Panc1 (cell line): ENCODE results near the gene CHRDL2. TPM values are rescaled to one million over a fixed set of nuclear protein-coding genes. Genes with fewer than 3 reads are reported as not detected.

Experiments
- ATAC-seq: fragments of 200-7000 bp; cut with Tn5 transposase; 2 replicates; pipeline ENCODE4 v1.9.1; 2020; ENCODE audit warnings: mild to moderate bottlenecking, moderate library complexity
- BruUV-seq: library from RNA; stranded (reverse); fragments of 400-500 nt; replicated peaks from 2 replicates; lab custom pipeline; 2021; lab: Mats Ljungman, UMichigan
- CTCF ChIA-PET: fragments of 300-600 bp; sonication (Branson Sonifier 250); formaldehyde crosslinking; loops from one replicate; lab custom pipeline; 2022; ENCODE audit warnings: antibody characterized with exemption; lab: Charles Lee
- POLR2A ChIA-PET: fragments of 300-600 bp; sonication (Branson Sonifier 250); formaldehyde crosslinking; loops from one replicate; lab custom pipeline; 2022; ENCODE audit warnings: antibody characterized with exemption; lab: Charles Lee
- DNase-seq: peaks from one replicate; pipeline ENCODE4 v3.0.0-alpha.2; 2010; ENCODE audit warnings: low read depth, low spot score
- H3K27ac ChIP-seq: 2 replicates; pipeline ENCODE4 v1.5.1; 2011; ENCODE audit warnings: mild to moderate bottlenecking, low read length, inconsistent platforms
- H3K27me3 ChIP-seq: fragments of 200-500 bp; sonication (Bioruptor generic); 2 replicates; pipeline ENCODE4 v1.6.0; 2014; ENCODE audit warnings: low read length, inconsistent platforms; ENCODE audit not compliant: control insufficient read depth, insufficient read depth
- H3K36me3 ChIP-seq: fragments of 200-500 bp; sonication (Bioruptor generic); 2 replicates; pipeline ENCODE4 v1.5.1; 2014; ENCODE audit warnings: inconsistent platforms, mild to moderate bottlenecking, low read length, moderate library complexity; ENCODE audit not compliant: control insufficient read depth, insufficient read depth
- H3K4me1 ChIP-seq: 2 replicates; pipeline ENCODE4 v1.5.1; 2011; ENCODE audit warnings: inconsistent platforms, mild to moderate bottlenecking, low read length, moderate library complexity; ENCODE audit not compliant: control insufficient read depth, insufficient read depth
- H3K4me3 ChIP-seq, 2 experiments: 2 replicates each; pipeline ENCODE4 v1.5.1; 2011 to 2012; ENCODE audit warnings: low read depth in 2 of 2, low read length in 2 of 2, mild to moderate bottlenecking in 2 of 2, inconsistent platforms in 1 of 2, moderate library complexity in 1 of 2
- H3K9me3 ChIP-seq: fragments of 200-500 bp; sonication (Bioruptor generic); 2 replicates; pipeline ENCODE4 v1.5.1; 2014; ENCODE audit warnings: low read depth, mild to moderate bottlenecking, inconsistent platforms, low read length, moderate library complexity; ENCODE audit not compliant: control insufficient read depth, insufficient read depth
- CTCF ChIP-seq: fragments of 450-650 bp; IDR thresholded peaks from 2 replicates; pipeline ENCODE4 v1.5.1; 2017; ENCODE audit warnings: mild to moderate bottlenecking
- POLR2AphosphoS5 ChIP-seq: IDR thresholded peaks from 2 replicates; pipeline ENCODE4 v1.6.1; 2012; ENCODE audit warnings: mild to moderate bottlenecking, low read depth, low read length, moderate library complexity
- REST ChIP-seq, 2 experiments: IDR thresholded peaks; 2 replicates each; pipeline ENCODE4 v1.6.1; 2011 to 2012; ENCODE audit warnings: low read depth in 2 of 2, control low read depth in 1 of 2, low read length in 1 of 2, mild to moderate bottlenecking in 1 of 2, moderate library complexity in 1 of 2; ENCODE audit not compliant: insufficient read depth in 1 of 2
- SIN3A ChIP-seq: IDR thresholded peaks from 2 replicates; pipeline ENCODE4 v1.6.1; 2012; ENCODE audit warnings: low read depth, mild to moderate bottlenecking, low read length, moderate library complexity, borderline replicate concordance; ENCODE audit not compliant: insufficient read depth
- TCF7L2 ChIP-seq: IDR thresholded peaks from 2 replicates; pipeline ENCODE4 v1.6.1; 2011; ENCODE audit warnings: mild to moderate bottlenecking, low read depth, low read length, inconsistent platforms
- in situ Hi-C: cut with HindIII; loops from 2 replicates; pipeline ENCODE4 v1.10.0; 2016; ENCODE audit warnings: low sequenced_read_pairs, low pct_unique_long_range_greater_than_20kb
- intact Hi-C: fragments of 100-400 bp; cut with micrococcal nuclease; formaldehyde crosslinking; loops from one replicate; pipeline ENCODE4 v1.10.0; 2022; ENCODE audit not compliant: unreplicated experiment
- total RNA-seq: library from RNA; stranded (reverse); gene quantifications from one replicate; pipeline ENCODE4 v1.2.1, GENCODE V29; 2021; ENCODE audit not compliant: unreplicated experiment

CHRDL2 gene
- total RNA-seq, 1 experiment from 2014 or later: 0.15 TPM

GRCh38 chr11:74683941-74684481, 47.2 kb downstream of the CHRDL2 start:
- ChIA-PET CTCF (interaction anchor here (0.6 kb wide), 2 partner anchors 58 to 91 kb away, joined by 3 to 4 read pairs; no protein-coding TSS in a partner anchor), POLR2A (interaction anchor here (0.6 kb wide), 1 partner anchor 203 kb away, joined by 3 read pairs; no protein-coding TSS in a partner anchor)
- peak overlapping the region in 1 of 2 experiments; percentile 40; a peak in 2 of 4 replicates for H3K4me3 ChIP-seq
- ATAC-seq (no peak), DNase-seq (no peak)
- H3K4me1 ChIP-seq: no peaks in the 10 kb centered on the region
- no peak for TF ChIP-seq REST (IDR thresholded peaks at IDR 0.05; ENCODE audit: insufficient read depth in 1 of 2, low read depth in 2 of 2, low read length in 1 of 2)
- no TSS peak for BruUV-seq
- H3K36me3 ChIP-seq: no peaks in the 10 kb centered on the region
- no peaks in the 10 kb centered on the region for H3K9me3 ChIP-seq
- H3K27me3 ChIP-seq: no peaks in the 10 kb centered on the region; the same call in 1 of the 2 replicates
- H3K27ac ChIP-seq: no peak overlapping the region
- in situ Hi-C loops: no loop called here
- intact Hi-C loops: no loop called here

GRCh38 chr11:74683279-74683871, 47.9 kb downstream of the CHRDL2 start:
- H3K27me3 ChIP-seq: no peaks in the 10 kb centered on the region; the same call in 1 of the 2 replicates
- peak; percentile 60 for ATAC-seq
- CTCF ChIA-PET: interaction anchor here (0.6 kb wide), 1 partner anchor 57 kb away, joined by 4 read pairs; no protein-coding TSS in a partner anchor
- intact Hi-C loops (no loop called here), in situ Hi-C loops (no loop called here)
- no peaks in the 10 kb centered on the region for H3K9me3 ChIP-seq
- TF ChIP-seq REST (IDR thresholded peaks at IDR 0.05; ENCODE audit: insufficient read depth in 1 of 2, low read depth in 2 of 2, low read length in 1 of 2) (no peak), POLR2AphosphoS5 (no peak), TCF7L2 (no peak), CTCF (no peak; the same call in 1 of the 2 replicates), SIN3A (no peak)
- POLR2A ChIA-PET: interaction anchor here (0.6 kb wide), 1 partner anchor 204 kb away, joined by 3 read pairs; no protein-coding TSS in a partner anchor
- no TSS peak for BruUV-seq
- DNase-seq: no peak
- H3K27ac ChIP-seq: no peak overlapping the region
- H3K4me3 ChIP-seq: peak overlapping the region; percentile 34 to 40
- no peaks in the 10 kb centered on the region for H3K36me3 ChIP-seq
- no peaks in the 10 kb centered on the region for H3K4me1 ChIP-seq
